AML-193 (cell line): ENCODE data around the gene THAP4.
"Not testable (repeated sequence)": the region's sequence is repeated elsewhere in the genome, so short reads cannot be mapped to it uniquely, and the experiment has no call there.

ENCODE experiments used
- DNase-seq, 2 experiments: peaks; one replicate each; lab custom pipeline; 2025; lab: John Stamatoyannopoulos, UW

THAP4 gene

DNA sequence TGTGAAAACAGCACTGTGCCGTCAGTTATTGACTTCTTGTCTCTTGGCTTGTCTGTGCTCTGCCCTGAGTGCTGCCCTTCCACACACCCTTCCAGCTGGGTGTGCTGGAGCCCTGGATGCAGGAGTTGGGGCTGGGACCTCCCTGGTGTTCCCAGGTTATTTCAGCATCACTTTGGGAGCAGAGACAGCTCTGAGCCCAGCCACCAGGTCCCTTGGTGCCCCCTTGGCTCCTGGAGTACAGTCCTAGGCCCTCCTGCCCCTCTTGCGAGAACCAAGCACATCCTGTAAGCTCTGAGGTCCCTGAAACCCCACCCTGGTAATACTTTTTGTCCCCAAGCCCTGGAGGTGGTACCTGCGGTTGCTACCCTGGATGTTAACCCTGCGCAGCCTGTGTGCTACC lies 54.2 kb downstream of the THAP4 start:
- DNase-seq = no peak

DNA sequence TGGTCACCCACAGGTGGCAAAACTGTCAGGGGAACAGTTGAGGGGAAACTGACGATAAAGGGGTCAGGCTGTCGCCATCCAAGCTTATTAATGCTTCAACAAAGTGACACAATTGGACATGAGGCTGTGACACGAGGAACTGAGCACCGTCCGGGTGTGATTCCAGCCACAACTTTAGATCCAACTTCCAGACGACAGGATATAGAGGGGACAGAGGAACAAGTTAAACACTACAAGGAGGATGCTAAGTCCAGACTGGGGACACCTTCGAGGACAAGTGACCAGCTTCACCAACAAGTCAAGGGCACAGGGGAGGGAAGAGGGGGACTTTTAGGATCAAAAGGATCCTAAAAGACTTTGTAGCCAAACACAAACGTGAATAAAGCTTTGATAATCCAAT lies 54.6 kb downstream of the THAP4 start:
- no peak for DNase-seq

DNA sequence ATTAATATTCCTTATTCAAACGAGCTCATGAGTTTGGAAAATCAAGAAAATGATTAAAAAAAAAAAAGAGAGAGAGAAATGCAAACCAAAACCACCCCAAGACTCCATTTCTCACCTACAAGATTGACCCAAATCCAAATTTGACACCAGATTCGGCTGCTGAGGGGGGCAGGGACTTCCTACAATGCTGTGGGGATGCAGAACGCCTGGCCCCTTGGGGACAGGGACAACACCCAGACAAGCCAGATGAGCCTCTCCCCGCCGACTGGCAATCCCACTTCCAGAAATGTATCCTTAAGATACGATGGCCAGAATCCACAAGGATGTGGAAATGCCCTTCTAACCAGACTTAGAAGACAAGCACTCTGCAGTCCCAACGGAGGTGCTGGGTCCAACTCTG lies 57.7 kb downstream of the THAP4 start:
- DNase-seq = no peak

DNA sequence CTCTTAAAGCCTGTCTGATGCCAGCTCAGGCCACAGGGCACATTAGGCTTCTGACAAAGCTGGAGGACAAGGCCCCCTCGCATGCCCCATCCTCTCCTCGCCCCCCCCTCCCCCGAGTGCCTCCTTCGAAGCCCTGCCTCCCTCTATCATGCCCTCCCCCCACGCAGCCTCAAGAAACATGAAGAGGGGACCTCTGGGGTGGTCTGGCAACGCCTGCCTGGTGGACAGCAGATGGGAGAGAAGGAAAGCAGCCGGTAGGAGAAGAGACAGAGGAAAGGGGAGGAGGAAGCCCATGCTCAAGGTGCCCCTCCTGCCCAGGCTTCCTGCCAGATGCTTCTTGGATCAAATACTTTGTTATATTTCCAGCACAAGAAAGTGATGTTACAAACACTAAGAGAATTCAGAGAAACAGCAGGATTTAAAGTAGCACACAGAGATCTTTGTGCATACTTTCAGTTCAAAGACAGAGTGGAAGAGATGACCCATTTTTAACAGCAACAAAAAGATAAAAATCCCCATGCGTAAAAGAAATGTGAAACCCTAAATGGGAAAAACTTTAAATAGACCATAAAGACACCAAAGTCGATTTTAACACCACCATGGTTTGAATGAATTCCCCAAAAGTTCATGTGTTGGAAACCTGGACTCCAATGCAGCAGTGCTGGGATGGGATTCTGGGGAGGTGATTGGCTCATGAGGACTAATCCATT lies 59.4 kb downstream of the THAP4 start:
- DNase-seq = no peak

DNA sequence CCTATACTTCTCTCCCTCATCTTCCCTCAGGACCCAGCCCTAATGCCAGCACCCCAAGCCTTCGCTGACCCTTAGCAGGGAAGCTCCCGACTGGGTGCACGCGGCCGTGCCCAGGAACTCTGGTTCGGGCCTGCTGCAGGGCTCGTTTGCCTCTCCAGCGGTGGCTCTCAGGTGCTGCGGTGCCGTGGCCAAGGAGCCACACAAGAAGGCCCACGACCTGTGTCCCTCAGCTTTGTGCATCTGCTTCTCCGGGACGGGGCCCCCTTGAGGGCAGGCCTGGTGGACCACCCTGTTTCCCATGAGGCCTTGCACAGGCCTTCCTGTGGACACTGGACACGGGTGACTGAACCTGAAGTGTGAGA lies 60.7 kb downstream of the THAP4 start:
- DNase-seq = no peak

DNA sequence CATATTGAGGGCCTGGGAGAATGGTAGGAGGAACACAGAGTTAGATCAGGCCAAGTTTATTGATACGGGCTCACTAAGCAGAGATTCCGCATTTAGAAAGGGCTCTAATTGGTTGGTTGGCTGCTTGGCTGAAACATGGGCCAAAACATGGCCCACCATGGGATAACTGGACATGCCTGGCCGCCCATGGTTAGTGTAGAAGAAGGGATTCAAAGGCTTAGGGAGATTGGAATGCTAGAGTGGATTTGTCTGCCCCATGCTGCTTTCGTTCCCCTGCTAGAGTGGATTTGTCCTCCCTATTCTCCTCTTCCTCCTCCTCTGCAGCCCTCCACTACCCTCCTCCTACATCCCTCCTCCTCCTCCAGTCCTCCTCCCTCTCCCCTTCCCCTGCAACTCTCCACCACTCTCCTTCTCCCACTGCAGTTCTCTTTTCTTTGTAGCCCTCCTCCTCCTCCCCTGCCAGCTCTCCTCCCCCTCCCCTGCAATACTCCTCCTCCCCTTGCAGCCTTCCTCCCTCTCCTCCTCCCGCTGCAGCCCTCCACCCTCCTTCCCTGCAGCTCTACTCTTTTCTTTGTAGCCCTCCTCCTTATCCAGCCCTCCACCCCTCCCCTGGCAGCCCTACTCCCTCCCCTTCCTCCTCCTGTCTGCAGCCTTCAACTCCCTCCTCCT lies 61.2 kb downstream of the THAP4 start:
- no peak for DNase-seq

DNA sequence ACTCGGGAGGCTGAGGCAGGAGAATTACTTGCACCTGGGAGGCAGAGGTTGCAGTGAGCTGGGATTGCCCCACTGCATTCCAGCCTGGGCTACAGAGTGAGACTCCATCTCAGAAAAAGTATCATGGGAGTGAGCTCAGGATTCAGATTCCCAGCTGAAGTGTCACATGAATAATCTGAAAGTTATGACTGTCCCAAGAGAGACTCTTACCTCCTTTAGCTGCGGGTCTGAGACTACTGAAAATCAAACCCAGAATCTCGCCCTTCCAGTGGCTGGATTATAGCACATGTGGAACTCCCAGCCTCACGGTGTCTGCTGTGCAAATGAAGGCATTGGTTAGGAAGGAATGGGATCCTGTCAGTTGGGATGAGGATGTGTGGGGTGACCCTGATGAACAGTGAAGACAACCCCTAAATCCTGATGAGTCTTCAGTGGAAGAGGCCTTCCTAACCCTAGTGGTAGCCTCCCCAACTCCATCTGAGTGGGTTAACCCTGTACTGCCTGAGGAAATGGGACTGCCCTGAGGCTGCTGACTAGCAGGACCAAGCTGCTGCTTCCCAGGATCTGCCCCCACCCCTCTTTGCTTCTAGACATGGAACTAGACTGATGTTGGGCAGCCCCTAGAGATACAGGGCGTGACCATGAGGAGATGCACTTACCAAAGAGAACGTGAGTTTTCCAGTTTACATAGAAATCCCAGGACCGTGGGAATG lies 61.9 kb downstream of the THAP4 start:
- no peak for DNase-seq

DNA sequence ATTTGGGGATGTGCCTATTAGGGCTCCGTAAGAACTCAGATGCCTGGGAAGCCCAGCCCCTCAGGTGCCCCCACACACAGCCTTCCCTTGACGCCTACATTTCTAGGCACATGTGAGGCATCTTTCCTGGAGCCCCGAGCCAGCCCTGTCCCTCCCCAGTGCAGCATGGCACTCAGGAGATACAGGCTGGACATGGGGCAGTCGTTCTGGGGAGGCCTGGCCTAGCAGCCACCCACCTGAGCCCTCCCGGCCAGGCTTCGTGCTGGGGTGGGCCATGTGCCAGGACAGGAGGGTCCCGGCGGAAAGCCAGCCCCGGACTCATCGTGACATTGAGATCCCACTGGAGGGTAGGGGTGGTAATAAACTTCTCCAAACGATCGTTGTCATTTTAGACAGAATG lies 63.2 kb downstream of the THAP4 start:
- no peak for DNase-seq

DNA sequence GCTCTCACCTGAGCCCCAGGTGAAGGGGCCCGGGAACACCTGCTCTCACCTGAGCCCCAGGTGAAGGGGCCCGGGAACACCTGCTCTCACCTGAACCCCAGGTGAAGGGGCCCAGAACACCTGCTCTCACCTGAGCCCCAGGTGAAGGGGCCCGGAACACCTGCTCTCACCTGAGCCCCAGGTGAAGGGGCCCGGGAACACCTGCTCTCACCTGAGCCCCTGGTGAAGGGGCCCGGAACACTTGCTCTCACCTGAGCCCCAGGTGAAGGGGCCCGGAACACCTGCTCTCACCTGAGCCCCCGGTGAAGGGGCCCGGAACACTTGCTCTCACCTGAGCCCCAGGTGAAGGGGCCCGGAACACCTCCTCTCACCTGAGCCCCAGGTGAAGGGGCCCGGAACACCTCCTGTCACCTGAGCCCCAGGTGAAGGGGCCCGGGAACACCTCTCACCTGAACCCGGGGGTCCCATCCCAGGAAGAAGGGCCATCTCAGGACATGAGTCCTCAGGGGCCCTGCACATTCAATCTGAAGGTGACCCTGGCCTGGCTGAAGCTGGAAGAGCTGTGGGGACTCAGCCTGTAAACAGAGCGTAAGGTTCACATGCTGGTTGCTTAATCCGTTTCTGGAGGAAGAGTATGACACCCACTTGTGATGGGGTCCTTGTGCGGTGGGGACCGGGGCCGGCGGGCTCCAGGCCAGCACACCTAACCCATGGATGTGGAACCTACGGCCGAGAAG lies 63.9 kb downstream of the THAP4 start:
- DNase-seq = not testable (repeated sequence)

DNA sequence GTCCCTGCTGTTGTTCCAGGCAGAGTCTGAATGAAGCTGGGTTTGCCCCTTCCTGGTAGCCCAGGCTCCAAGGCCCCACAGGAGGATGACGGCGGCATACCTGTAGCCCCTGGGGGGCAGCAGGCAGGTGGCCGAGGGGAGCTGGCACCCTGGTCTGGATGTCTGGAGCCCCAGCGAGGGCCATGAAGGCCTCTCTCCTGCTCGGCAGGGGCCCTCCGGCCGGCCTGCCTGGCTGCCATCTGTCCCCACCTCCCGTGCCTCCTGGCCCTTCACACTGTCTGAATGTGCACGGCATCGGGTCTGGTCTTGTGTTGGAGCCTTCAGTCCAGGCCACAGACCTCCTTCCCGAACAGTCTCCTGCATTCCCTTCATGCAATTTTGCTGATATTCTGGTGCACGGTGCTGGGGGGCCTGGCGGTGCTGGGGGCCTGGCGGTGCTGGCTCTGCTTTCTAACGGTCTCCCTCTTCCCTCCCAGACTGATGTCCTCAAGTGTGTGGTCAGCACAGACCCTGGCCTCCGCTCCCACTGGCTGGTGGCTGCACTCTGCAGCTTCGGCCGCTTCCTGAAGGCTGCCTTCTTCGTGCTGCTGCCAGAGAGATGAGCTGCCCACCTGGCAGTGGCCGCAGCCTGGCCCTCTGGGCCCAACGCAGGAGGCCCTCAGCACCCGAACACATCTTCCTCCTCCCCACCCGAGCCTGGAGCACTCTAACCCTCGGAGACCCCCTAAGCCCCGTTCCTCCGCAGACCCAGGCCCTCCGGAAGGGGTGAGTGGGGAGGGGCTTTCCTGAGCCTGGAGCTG lies 64.9 kb downstream of the THAP4 start:
- no peak for DNase-seq

DNA sequence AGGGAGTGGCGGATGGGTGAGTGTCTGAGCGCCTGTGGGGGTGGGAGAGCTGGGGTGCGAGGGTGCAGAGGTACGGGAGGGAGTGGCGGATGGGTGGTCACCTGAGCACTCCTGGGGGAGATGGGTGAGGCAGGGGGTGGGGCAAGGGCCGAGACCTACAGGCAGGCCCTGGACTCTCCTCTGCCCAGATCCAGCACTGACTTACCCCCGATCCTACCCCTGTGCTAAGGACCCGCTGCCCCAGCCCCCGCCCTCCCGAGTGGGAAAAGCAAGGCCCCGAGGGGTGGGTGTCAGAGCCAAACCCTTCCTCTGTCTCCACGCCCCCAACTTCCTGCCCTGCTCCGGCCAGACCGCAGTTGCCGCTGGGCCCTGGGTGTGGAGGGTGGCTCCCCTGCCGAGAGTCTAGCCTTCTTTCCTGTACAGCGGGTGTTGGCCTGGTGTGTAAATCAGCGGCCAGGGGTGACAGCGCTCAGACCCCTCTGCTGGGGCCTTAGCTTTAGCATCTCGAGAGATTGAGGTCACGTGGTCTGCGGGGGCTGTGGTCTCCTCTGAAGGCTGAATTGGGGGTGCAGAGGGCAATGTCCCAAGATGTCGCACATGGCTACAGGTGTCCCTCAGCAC lies 65.9 kb downstream of the THAP4 start:
- no peak for DNase-seq

DNA sequence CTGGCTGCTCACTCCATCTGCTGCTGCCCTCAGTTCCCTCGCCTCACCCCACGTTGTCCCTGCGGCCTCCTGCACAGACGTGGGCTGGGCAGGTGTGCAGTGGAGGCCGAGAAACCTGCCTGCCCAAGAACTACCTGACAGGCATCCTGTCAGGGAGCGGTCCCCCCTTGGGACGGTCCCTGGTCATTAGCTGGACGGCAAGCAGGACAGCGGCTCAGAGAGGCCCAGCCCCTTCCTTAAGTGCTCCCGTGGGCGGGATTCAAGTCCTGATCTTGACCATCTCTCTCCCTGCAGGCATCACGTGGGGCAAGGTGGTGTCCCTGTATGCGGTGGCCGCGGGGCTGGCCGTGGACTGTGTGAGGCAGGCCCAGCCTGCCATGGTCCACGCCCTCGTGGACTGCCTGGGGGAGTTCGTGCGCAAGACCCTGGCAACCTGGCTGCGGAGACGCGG lies 67.1 kb downstream of the THAP4 start:
- no peak for DNase-seq

DNA sequence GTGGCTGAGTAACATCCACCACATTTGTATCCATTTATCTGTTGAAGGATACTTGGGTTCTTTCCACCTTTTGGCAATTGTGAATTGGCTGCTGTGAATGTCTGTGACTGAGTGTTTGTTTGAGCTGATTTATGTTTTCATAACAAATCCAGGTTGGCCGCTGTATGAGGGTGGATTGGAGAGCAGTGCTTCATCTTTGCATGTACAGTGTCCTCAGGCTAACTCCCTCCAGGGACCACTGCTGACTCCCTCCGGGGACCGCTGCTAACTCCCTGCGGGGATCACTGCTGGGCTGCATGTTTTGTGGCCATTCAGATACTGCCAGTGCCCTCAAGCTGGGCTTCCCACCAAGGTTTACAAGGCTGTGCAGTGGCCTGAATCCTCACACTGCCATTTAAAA lies 68.2 kb downstream of the THAP4 start:
- no peak for DNase-seq

DNA sequence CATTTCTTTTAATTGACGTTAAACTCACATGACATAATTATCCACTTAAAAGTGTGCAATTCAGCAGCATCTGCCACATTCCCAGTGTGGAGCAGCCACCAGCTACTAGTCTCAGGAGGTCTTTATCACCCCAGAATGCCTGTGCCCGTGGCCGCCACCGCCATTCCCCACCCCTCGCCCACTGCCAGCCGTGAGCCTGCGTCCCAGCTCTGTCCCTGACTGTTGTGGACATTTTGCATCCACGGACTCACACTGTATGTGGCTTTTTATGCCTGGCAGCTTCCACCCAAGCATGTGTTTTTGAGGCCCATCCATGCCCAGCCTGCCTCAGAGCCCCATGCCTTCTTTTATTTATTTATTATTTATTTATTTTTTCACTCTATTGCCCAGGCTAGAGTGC lies 69.2 kb downstream of the THAP4 start:
- DNase-seq = no peak

DNA sequence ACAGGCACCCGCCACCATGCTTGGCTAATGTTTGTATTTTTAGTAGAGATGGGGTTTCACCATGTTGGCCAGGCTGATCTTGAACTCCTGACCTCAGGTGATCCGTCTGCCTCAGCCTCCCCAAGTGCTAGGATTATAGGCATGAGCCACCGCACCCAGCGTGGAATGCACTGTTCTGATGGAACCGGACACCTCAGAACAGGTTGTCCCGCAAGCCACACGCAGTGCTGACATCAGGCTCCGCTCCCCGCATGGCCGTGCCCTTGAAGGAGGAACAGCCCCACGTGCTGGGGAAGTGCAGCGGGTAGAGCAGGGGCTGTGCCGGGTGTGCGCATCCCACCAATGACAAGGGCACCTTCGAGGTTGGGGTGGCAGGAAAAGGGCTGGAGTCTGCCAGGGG lies 69.7 kb downstream of the THAP4 start:
- DNase-seq = not testable (repeated sequence)

DNA sequence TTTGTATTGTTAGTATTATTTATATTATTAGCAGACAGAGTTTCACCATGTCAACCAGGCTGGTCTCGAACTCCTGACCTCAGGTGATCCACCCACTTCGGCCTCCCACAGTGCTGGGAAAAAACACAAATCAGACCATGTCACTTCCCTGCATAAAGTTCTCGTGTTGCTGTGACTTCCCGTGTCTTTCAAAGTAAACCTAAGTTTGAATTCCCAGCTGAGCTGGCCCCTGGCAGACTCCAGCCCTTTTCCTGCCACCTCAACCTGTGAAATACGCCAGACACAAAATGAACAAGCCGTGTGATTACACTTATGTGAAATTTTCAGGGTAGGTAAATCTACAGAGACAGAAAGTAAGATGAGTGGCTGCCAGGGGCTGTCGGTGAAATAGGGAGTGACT lies 70.5 kb downstream of the THAP4 start:
- DNase-seq = no peak

DNA sequence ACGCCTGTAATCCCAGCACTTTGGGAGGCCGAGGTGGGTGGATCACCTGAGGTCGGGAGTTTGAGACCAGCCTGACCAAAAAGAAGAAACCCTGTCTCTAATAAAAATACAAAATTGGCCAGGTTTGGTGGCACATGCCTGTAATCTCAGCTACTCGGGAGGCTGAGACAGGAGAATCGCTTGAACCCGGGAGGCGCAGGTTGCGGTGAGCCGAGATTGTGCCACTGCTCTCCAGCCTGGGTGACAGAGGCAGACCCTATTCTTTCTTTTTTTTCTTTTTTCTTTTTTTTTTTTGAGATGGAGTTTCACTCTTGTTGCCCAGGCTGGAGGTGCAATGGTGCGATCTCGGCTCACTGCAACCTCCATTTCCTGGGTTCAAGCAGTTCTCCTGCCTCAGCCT lies 70.9 kb downstream of the THAP4 start:
- not testable (repeated sequence) for DNase-seq

DNA sequence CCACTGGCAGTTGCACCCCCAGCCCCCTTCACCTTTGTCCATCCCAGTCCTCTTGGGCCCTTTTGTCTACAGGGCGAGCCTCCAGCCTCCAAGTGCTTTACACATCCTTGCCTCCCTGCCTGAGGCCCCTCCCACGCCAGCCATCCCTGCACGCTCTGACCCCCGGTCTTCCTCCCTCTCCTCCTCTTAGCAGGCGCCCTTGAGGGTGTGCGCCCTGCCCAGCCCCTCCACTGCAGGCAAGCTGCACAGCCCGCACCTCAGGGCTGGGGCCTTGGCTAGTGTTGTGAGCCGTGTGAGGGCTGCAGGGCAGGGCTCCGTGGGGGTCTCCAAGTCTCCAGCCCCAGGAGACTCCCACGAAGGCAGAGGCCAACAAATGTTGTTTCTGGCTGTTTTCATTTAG lies 71.5 kb downstream of the THAP4 start:
- DNase-seq = no peak

DNA sequence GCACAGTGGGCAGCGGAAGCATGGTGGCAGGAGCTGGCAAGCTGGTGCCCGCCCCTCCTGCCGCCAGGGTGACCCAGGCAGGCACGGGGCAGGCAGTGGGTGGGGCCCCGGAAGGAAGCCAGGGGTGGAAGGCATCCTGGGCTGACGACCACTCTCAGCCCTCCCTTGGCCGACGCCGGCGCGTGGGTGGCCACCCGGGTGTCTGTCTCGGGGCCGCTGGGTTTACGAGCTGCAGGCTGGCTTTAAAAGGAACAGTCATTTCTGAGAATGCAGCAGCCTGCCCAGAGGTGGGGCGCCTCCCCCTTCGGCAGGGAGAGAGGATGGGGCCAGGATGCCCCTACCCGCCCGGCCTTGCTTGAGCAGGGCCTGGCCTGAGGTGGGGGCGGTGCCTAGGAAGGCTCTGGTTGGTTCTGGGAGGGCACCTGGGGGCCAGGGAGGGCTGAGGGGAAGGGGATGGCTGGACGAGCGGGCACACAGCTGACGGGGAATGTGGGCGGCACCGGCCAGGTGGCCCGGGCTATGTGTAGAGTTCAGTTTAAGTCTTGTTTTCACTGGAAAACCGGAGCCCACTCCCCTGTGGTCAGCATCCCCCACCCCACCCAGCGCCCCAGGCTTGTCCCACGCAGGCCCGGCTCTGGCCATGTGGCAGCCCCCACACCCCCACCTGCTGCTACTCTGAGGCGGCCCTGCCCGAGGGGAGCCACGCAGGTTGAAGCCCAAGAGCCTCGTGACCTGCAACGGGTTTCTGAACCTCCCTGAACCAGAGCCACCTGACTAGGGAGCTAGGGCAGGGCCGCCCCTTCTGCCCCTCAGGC lies 72.2 kb downstream of the THAP4 start:
- no peak for DNase-seq

DNA sequence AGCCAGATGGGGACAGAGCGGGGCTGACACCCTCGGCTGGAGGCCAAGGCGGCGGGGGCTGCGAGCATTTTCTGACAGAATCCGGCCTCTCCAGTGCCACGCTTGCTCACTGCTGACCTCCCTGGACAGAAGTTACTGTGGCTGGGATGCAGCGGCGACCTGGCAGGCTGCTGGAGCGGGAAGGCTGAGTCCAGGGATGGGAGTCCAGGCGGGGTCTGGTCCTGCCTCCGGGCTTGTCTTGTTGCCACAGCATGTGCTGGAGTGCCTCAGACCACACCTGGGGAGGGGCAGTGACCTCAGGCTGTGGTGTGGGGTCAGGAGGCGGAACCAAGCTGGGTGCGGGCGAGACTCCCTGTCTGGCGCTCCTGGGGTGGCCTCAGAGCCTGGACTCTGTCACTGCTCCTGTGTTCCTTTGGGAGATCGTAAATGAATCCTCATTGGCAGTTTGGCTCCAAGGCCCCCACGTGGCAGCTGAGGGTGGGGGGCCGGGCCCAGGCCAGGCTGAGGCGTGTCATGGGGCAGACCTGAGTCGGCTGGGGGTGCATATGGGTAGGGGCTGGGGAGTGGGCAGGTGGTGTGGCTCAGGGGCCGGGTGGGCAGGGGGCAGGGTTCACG lies 72.9 kb downstream of the THAP4 start:
- DNase-seq = no peak
